ENCODE data around the gene KCNB1.

DNA sequence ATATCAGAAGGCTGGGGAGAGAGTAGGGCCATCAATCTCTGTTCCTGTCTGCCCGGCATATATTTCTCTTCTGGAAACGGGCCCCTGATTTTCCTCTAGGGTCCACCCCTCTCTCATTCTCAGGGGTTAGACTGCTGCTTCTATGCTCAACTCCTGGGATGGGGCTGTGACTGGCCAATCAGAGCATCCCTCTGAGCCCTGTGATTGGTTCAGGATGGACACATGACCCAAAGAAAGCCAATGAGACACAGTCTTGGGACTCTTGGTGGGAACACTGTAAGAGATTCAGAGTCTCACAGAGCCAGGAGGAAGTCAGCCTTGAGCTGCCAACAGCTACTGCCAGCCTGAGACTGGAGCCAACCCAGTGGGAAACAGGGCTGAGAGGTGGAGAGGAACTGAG, 31.0 kb upstream of the KCNB1 start:
- TF ChIP-seq, protein P1, sequence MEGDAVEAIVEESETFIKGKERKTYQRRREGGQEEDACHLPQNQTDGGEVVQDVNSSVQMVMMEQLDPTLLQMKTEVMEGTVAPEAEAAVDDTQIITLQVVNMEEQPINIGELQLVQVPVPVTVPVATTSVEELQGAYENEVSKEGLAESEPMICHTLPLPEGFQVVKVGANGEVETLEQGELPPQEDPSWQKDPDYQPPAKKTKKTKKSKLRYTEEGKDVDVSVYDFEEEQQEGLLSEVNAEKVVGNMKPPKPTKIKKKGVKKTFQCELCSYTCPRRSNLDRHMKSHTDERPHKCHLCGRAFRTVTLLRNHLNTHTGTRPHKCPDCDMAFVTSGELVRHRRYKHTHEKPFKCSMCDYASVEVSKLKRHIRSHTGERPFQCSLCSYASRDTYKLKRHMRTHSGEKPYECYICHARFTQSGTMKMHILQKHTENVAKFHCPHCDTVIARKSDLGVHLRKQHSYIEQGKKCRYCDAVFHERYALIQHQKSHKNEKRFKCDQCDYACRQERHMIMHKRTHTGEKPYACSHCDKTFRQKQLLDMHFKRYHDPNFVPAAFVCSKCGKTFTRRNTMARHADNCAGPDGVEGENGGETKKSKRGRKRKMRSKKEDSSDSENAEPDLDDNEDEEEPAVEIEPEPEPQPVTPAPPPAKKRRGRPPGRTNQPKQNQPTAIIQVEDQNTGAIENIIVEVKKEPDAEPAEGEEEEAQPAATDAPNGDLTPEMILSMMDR (IDR thresholded peaks at IDR 0.05) = no peak
- no peak for TF ChIP-seq POLR2A (IDR thresholded peaks at IDR 0.05)

All from upper lobe of left lung (tissue), 4 donors.